KOPT-K1 (cell line): ENCODE results near the gene BUD13.
"Not testable (repeated sequence)": the region's sequence is repeated elsewhere in the genome, so short reads cannot be mapped to it uniquely, and the experiment has no call there.

Experiments
- H3K27ac ChIP-seq: fragments of 200-600 bp; sonication (generic); 2 replicates; pipeline ENCODE4 v1.5.1; 2016; ENCODE audit warnings: antibody characterized with exemption, mild to moderate bottlenecking, low read depth, low read length; ENCODE audit not compliant: poor library complexity, severe bottlenecking
- H3K36me3 ChIP-seq: fragments of 200-600 bp; sonication (generic); 2 replicates; pipeline ENCODE4 v1.5.1; 2017; ENCODE audit warnings: antibody characterized with exemption, mild to moderate bottlenecking, low read length, moderate library complexity; ENCODE audit not compliant: insufficient read depth
- H3K9me3 ChIP-seq: fragments of 200-600 bp; sonication (generic); 2 replicates; pipeline ENCODE4 v1.5.1; 2017; ENCODE audit warnings: antibody characterized with exemption, low read length, mild to moderate bottlenecking; ENCODE audit not compliant: insufficient read depth, poor library complexity, severe bottlenecking

The BUD13 gene, protein sequence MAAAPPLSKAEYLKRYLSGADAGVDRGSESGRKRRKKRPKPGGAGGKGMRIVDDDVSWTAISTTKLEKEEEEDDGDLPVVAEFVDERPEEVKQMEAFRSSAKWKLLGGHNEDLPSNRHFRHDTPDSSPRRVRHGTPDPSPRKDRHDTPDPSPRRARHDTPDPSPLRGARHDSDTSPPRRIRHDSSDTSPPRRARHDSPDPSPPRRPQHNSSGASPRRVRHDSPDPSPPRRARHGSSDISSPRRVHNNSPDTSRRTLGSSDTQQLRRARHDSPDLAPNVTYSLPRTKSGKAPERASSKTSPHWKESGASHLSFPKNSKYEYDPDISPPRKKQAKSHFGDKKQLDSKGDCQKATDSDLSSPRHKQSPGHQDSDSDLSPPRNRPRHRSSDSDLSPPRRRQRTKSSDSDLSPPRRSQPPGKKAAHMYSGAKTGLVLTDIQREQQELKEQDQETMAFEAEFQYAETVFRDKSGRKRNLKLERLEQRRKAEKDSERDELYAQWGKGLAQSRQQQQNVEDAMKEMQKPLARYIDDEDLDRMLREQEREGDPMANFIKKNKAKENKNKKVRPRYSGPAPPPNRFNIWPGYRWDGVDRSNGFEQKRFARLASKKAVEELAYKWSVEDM

DNA sequence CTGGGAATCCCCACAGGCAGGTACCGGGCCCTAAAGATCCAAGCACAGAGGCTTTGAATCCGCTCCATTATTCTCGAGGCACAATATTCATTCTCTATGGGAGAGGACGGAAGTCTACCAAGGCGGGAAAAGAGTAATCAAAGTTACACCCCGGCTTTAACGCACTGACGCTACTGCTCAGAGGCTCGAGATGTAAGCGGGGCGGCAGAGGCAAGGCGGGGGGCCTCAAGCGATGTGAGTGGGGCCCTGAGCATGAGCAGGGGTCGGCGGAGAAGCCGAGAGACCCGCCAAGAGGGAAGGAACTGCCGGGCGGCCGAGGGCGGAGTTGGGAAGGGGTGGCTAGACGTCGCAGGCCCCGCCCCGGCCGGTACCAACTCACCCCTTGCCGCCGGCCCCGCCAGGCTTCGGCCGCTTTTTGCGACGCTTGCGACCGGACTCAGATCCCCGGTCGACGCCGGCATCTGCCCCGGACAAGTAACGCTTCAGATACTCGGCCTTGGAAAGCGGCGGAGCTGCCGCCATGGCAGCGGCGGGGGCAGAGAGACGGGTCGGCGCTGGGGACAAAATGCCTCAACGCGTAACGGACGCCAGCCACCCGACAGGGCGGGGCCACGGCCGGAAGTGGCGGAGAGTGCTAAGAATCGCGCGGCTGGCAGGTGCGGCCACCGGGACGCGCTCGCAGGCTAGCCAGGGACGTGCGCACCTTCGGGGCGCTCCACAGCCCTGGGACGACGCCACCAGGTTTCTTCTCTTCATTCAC is at the start of gene BUD13:
Gene BUD13 (minus strand): TSS at position 545 of the 760 bp plus-strand sequence. CDS start 23 bp downstream, at position 522.
- H3K9me3 ChIP-seq, result no peaks in the 10 kb centered on the region
- peak within 1 kb of the TSS; percentile 93 for H3K27ac ChIP-seq
- H3K36me3 ChIP-seq, result peaks cover 44% of the 10 kb centered on the region

GRCh38 chr11:116822575-116822974 is 49.8 kb upstream of the BUD13 start:
- Histone ChIP-seq H3K36me3 (no peaks in the 10 kb centered on the region), H3K27ac (no peak overlapping the region), H3K9me3 (no peaks in the 10 kb centered on the region)

DNA sequence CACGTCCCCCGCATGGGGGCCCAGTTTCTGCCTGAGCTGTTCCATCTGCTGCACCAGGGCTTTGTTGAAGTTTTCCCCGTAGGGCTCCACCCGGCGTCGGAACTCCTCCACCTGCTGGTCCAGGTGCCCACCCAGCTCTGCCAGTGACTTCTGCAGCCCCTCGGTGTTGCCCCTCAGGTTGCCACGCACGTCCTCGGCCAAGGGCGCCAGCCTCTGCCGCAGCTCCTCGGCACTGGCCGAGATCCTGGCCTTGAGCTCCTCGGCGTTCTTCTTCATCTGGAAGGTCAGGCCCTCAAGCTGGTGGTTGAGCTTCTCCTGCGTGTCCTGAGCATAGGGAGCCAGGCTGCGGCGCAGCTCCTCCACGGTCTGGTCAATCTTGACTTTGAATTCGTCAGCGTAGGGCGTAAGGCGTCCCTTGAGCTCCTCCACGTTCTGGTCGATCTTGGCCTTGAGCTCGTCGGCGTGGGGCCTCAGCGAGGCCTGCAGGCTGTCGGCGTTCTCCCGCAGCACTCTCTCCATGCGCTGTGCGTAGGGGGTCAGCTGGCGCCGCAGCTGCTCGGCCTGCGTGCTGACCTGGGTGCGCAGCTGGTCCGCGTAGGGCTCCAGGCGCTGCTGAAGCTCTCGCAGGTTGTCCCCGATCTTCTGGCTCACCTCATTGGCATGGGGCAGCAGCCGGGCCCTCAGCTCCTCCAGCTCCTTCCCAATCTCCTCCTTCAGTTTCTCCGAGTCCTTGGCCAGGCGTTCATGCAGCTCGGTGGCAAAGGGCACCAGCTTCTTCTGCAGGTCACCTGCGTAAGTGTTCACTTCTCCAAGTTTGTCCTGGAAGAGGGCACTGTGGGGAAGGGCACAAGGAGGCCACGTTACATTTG is 48.5 kb upstream of the BUD13 start:
- H3K36me3 ChIP-seq, result no peaks in the 10 kb centered on the region
- H3K27ac ChIP-seq, result no peak overlapping the region
- H3K9me3 ChIP-seq, result no peaks in the 10 kb centered on the region

- H3K36me3 ChIP-seq, result no peaks in the 10 kb centered on the region
- no peaks in the 10 kb centered on the region for H3K9me3 ChIP-seq
- H3K27ac ChIP-seq, result no peak overlapping the region
These were observed 46.3 kb upstream of the BUD13 start for GRCh38 chr11:116819049-116819448.

DNA sequence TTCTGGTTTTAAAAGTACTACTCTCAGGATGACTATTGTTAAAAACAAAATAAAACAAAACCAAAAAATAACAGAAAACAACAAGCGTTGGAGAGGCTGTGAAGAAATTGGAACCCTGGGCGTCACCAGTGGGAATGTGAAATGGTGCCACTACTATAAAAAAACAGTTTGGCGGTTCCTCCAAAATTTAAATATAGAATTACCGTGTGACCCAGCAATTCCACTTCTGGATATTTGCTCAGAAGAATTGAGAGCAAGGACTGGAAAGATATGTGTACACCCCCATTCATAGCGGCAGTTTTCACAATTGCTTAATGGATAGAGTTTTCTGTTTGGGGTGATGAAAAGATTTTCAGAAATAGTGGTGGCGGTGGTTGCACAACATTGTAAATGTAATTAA is 41.7 kb upstream of the BUD13 start:
- no peak overlapping the region for H3K27ac ChIP-seq
- H3K9me3 ChIP-seq, result no peaks in the 10 kb centered on the region
- H3K36me3 ChIP-seq, result no peaks in the 10 kb centered on the region

DNA sequence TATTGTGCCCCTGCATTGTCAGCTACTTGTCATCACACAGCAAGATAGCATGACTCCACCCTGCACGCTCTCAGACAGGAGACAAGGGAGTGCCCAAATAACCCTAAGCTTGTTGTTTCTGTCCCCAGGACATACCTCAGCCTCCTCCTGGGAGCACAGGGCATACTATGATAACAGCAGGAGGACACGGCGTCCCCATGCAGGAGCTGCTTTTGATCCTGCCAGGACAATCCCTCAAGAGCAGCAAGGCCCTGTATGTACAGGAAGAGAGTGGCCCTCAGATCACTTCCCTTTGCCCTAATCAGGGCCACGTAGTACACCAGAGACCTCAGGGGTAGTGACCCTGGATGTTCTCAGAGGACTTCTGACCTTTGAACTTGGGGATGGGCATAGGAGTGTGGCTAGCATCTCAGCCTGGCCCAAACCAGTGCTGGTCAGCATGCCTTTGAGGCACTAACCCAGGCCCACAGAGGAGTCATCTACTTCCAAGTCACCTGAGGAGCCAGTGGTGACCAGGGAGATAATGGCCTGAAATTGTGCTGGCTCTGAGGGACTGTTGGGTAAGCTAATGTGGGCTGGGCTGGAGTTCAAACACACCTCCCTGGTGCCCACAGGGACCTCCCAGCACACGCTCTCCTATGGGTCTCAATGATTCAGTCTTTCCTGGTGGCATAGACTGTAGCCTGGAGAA is 41.1 kb upstream of the BUD13 start:
- Histone ChIP-seq H3K36me3 (no peaks in the 10 kb centered on the region), H3K27ac (no peak overlapping the region), H3K9me3 (no peaks in the 10 kb centered on the region)

DNA sequence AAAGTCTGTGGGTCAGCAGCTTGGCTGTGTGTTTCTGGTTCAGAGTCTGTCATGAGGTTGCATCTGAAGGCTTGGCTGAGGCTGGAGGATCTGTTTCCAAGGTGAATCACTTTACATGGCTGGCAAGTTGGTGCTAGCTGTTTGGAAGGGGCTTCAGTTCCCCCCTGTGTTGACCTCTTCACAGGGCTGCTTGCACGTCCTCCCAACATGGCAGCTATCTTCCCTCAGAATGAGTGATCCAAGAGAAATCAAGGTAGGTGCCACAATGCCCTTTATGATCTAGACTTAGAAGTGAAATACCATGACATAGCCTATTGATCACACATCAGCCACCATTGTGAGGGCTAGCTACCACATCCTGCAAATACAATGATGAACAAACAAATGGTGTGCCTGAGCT is 40.4 kb upstream of the BUD13 start:
- no peaks in the 10 kb centered on the region for H3K36me3 ChIP-seq
- H3K27ac ChIP-seq, result no peak overlapping the region
- no peaks in the 10 kb centered on the region for H3K9me3 ChIP-seq

DNA sequence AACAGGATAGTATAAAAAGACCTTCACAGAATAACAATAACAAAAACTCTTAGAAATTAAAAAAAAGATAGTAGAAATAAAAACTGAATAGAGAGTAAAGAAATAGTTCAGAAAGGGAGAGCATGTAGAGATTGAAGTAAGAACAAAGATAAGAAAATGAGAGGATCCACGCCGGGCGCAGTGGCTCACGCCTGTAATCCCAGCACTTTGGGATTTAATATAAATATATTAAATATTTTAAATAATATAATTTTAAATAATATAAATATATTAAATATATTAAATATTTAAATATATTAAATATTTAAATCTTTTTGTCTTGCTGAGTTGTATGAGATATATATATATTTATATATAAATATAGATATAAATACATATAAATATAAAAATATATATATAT is 39.3 kb upstream of the BUD13 start:
- Histone ChIP-seq H3K27ac (no peak overlapping the region), H3K9me3 (no peaks in the 10 kb centered on the region), H3K36me3 (no peaks in the 10 kb centered on the region)

DNA sequence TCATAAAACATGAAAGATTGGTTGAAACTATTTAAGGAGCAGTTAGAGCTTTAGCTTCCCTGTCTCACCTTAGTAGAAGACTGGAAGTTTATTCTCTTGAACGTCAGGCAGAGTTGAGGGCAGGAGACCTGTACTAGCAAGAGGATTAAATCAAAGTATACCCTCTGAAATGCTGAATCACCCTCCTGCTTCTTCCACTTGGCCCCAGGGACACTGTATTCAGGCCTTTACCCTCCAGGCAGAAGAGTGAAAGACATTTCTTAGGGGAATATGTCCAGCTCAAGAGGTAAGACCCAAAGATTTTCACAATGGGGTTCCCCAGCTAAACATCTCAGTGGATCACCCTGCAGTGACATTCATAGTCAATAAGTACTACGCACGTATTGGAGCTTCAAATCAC is 38.4 kb upstream of the BUD13 start:
- Histone ChIP-seq H3K36me3 (no peaks in the 10 kb centered on the region), H3K27ac (no peak overlapping the region), H3K9me3 (no peaks in the 10 kb centered on the region)

DNA sequence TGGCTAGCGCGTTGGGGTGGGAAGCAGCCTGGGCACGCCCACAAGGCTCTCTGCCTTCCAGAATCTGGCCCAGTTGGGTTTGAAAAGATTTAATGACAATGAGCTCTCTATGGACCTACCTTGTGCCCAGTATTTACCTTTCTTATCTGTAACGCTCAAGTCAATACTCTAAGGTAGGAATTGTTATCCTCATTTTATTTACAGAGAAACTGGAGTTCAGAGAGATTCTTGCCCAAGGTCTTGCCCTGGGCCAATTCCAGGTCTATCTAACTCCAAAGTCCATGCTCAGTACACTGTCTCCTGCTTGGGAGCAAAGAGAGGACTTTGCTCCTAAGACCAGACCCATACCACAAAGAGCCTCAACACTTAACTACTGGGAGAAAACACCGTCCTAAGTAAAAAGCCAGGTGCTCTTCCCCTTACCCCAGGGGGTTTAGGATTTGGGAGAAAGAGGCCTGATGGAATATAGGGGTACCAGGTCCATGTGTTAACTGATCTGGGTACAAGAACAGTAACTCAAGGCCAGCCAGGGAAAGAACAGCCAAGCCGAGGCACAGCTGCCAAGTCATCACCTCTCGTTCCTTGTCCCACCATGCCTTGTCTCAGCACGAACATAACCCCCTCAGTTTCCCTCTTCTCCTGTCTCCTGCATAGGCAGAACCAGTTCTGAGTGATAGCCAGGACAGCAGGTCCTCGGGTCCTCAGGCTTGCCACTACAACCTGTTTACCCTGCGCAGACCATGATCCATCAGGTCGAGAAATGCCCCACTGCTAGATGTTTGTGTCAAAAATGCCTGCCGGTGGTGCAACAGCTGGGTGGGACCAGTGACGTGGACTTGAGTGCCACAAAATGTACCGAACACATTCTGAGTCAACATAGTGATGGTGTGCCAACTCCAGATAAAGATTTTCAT is 35.7 kb upstream of the BUD13 start:
- no peaks in the 10 kb centered on the region for H3K36me3 ChIP-seq
- H3K9me3 ChIP-seq, result no peaks in the 10 kb centered on the region
- no peak overlapping the region for H3K27ac ChIP-seq

DNA sequence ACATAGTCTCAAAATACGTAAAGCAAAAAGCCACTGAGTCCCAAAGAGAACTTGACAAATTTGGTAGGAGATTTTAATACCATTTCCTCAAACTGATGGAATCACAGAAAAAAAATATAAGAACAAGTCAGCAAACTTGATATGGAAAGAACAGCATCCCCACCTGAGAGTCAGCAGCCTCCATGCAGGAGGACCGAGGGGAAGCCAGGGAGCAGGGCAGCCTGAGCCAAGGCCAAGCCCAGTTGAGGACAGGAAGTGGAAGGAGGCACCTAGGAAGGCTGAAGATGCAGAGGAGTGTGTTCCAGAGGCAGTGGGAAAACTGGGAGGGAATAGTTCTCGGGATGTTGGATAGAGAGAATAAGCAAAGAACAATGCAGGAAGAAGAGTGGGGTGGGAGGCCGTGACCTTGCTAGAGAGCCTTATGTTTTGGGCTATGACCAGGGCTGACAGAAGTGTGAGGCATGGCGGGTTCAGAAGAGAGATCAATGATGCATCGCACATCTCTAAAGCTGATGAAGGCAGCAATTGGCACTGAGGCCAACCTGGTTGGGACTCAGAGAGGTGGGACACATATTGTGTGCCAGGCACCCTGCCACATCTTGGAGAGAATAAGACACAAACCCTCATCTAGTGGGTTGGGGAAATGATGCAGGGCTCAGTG is 34.9 kb upstream of the BUD13 start:
- Histone ChIP-seq H3K36me3 (no peaks in the 10 kb centered on the region), H3K9me3 (no peaks in the 10 kb centered on the region), H3K27ac (no peak overlapping the region)

DNA sequence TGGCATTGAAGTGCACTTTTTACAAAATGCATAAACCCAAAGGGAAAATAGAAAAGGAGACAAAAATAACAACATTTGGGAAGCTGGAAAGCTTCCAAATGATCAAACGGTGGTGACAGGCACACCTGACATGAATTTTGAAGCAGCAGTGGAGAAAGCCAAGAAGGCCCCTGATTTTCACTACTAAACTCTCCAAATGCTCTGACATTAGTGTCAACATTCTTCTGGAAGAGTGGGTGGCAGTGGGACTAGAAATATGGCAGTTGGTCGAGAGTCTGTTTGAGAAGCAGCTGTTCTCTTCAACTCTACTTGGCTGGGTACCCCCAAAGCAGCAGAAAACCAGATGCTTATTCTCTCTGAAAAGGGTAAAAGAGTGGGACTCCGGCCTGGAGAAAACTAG is 31.2 kb upstream of the BUD13 start:
- H3K36me3 ChIP-seq, result no peaks in the 10 kb centered on the region
- H3K9me3 ChIP-seq, result no peaks in the 10 kb centered on the region
- H3K27ac ChIP-seq, result no peak overlapping the region

DNA sequence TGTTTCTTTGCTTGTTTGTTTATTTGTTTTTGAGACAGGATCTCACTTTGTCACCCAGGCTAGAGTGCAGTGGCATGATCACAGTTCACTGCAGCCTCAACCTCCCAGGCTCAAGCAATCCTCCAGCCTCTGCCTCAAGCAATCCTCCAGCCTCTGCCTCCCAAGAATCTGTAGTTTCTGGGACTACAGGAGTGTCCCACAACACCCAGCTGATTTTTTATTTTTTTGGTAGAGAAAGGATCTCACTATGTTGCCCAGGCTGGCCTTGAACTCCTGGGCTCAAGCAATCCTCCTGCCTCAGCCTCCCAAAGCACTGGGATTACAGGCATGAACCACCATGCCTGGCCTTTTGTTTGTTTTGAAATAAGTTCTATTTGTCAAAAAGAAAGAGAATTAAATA is 28.9 kb upstream of the BUD13 start:
- H3K9me3 ChIP-seq, H3K36me3 ChIP-seq, H3K27ac ChIP-seq: not testable (repeated sequence)
